Endometrial microvascular endothelial cells (primary cell): Measurements from ENCODE around the gene NOX4. TPM values are rescaled to one million over a fixed set of nuclear protein-coding genes. Genes with fewer than 3 reads are reported as not detected.

Experiments used
- in situ Hi-C: cut with HindIII; loops from 2 replicates; pipeline ENCODE4 v1.10.0; 2017; ENCODE audit warnings: low sequenced_read_pairs, low pct_unique_long_range_greater_than_20kb; ENCODE audit errors: inconsistent ontology term
- total RNA-seq: library from RNA; depleted of rRNA; stranded (reverse); fragments of >200 nt; gene quantifications from one replicate; pipeline ENCODE4 v1.2.3, GENCODE V29; 2015; ENCODE audit errors: inconsistent ontology term

The NOX4 gene
- total RNA-seq = 11.2 TPM

DNA sequence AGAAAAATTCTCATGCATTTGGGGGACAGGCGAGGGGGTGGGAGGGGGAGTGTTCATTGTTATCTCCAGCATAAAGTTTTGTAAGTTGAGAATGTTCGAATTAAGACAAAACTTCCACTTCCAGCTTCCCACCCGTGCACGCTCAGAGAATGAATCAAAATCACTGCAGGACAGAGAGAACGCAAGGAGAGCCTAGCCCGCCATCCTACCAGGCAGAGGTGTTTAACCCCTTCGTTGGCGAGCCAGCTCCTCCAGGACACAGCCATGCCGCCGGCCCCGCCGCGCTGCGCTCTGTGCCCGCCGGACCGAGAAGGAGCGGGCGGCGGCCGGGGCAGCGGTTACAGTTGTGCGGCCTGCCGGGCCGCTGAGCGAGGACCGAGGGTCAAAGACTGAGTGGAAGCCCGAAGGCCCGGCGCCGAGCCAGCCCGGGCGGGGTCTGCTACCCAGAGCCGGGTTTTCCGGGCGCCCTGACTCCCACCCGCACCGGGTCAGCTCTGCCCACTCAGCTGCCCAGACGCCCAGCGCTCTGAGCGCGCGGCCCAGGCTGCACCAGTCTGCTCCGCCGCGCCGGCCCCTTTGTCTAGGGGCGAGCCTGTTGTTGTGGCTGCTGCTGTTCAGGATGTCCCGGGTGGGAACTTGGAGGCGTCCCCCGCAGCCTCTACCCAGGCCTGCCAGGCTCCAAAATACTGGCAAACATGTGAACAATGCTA lies at the start of gene NOX4:
Gene NOX4, minus strand, starts transcription at position 395 of the 710 bp plus-strand sequence. Its CDS starts 129 bp downstream, at position 266.
- in situ Hi-C loops = no loop called here

GRCh38 chr11:89540826-89541225 lies 49.7 kb upstream of the NOX4 start:
- in situ Hi-C loops = no loop called here

DNA sequence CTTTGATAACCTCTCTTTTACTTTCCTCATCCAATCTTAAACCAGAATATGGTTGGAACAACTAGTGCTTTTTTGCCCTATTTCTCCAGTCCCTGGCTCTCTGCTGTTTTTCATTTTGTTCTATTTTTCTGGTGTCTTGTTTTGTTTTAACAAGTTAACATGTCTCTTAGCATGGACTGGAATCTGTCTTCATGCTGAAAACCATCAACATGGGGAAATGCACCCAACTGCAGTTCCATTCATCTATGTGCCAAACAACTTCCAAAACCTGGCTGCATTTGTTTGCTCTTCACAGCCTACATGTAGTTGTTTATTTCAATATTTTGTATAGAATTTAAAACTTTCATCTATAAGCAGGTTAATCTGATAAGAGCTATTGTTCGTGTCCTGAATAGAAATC lies 46.8 kb upstream of the NOX4 start:
- in situ Hi-C loops = no loop called here

- in situ Hi-C loops = no loop called here
These were observed 45.8 kb upstream of the NOX4 start for GRCh38 chr11:89536926-89537325.

DNA sequence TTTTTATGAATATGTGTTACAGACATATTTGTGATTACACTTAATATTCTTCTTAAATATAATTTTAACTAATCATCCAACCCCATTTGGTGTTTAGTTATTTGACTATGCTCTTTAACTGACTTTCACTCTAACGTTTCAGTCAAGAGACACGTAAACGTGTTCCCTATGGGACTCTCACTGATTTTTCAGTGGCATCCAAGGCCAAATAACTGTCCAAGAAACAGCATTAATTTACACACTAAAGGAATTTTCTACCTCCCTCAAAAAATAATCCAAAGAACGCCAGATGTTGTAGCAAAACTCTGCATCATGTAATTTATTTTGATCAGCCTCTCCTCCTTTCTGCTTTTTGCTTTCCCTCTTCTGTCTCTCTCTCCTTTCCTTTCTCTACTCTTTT lies 44.0 kb upstream of the NOX4 start:
- in situ Hi-C loops = no loop called here

DNA sequence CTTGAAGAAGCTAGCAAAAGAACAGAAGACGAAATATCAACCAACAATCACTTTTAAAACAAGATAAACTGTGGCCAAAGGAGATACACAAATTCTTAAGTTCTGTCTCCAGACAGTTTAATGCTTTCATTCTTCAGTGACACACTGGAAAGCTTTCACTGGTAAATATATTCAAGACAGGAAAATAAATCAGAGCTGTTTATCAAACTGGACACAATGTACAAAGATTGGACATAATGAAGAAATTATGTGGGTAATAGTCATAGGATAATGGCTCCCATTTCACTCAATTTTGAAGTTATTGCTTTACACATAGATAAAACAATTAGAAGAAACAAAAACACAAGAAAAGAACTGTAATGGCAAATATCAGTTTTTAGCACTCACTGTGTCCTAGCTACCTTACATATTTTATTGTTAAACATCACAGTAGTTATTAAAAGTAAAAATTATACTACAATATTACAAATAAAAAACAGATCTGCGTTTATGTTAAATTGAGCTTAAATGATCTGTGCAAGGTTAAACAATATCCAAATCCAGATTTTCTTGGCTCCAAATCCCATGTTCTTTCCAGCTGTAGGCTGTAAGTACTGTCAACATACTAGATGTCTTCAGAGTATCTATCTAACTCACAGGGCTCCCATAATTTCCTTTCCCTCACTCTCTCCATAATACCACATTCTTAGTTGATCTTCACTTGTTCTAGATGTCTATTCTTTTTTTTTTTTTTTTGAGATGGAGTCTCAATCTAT lies 38.6 kb upstream of the NOX4 start:
- in situ Hi-C loops = no loop called here

DNA sequence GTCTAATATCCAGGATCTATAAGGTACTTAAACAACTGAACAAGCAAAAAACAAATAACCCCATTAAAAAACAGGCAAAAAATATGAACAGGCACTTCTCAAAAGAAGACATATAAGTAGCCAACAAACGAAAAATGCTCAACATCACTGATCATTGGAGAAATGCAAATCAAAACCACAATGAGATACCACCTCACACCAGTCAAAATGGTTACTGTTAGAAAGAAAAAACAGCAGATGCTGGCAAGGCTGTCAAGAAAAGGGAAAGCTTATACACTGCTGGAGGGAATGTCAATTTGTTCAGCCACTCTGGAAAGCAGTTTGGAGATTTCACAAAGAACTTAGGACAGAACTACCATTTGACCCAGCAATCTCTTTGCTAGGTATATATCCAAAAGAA lies 30.6 kb upstream of the NOX4 start:
- in situ Hi-C loops = no loop called here

GRCh38 chr11:89521294-89521693 lies 30.1 kb upstream of the NOX4 start:
- in situ Hi-C loops = no loop called here

DNA sequence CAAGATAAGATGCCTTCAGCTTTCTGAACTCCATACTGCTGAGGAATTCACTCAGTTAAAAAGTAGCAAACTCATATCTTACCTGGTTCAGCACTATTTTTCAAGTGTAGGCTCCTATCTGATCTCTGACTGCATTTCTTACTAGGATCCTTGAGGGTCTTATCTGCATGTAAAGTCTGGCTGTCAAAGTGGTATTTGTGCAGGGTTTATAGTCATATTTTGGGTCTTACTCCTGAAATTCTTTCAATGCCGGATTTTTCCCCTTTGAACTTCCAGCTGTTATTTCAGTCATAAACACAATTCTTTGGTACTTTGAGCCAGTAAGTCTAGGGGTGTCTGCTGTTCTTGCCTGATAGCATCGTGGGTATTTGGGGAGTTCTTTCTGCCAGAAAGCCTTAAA lies 25.3 kb upstream of the NOX4 start:
- in situ Hi-C loops = no loop called here

GRCh38 chr11:89508544-89508943 lies 17.4 kb upstream of the NOX4 start:
- in situ Hi-C loops = no loop called here

GRCh38 chr11:89504270-89504669 lies 13.1 kb upstream of the NOX4 start:
- in situ Hi-C loops = no loop called here

DNA sequence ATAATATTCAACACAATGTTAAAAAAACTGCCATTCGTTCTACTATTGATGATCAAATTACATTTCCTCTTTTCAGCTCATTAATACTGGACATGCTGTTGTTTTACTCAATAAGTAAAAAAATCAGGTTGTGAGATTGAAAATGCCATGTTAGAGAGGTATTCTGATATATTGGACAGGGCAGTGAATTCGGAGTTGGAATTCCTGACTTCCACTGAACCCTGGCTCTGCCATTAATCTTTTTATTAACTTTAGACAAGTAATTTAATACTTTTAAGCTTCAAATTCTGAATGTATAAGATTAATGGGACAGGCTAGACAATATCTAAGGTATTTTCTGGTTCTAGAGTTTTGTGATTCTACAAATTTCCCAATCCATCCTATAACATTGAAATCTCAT lies 12.2 kb upstream of the NOX4 start:
- in situ Hi-C loops = no loop called here

GRCh38 chr11:89502301-89502700 lies 11.1 kb upstream of the NOX4 start:
- in situ Hi-C loops = no loop called here

GRCh38 chr11:89500336-89500735 lies 9.2 kb upstream of the NOX4 start:
- in situ Hi-C loops = no loop called here

GRCh38 chr11:89498845-89499448 lies 7.8 kb upstream of the NOX4 start:
- in situ Hi-C loops = no loop called here

- in situ Hi-C loops = no loop called here
These were observed 4.8 kb upstream of the NOX4 start for GRCh38 chr11:89495951-89496350.

GRCh38 chr11:89493431-89493830 lies 2.3 kb upstream of the NOX4 start:
- in situ Hi-C loops = no loop called here

DNA sequence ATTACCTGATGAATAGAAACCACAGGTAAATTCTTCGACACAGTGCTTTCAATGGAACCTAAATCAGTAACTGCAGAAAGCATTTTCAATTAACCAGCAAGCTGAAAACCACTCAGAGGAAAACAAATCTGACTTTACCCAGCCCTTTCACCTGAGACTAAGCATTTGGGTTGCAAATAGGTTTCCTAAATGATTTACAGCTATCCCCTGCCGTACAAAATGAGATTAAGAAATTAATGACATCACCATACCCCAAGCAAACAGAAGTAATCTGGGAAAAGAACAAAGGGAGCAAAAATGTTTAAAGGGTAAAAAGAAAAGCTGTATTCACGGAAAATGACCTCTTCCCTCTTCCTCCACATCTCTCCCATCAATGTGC lies 584 bp downstream of the NOX4 start:
- in situ Hi-C loops = no loop called here

DNA sequence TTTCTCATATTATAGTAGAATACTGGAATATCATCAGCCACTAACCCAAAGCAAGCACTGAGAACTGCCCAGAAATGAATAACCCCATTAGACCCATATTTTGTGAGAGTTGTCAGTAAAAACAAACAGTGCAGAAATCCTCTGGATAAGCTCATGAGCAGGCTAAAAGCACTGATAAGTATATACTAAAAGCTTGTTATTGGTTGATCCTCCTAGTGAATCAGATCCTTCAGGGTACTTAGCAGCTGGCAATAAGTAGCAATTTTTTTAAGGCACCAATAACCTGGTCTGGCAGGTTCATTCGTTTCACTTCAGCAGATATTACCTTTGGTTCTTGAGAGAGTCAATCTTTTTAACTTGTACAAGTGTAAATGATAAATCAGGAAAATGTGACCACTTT lies 1.2 kb downstream of the NOX4 start:
- in situ Hi-C loops = no loop called here

DNA sequence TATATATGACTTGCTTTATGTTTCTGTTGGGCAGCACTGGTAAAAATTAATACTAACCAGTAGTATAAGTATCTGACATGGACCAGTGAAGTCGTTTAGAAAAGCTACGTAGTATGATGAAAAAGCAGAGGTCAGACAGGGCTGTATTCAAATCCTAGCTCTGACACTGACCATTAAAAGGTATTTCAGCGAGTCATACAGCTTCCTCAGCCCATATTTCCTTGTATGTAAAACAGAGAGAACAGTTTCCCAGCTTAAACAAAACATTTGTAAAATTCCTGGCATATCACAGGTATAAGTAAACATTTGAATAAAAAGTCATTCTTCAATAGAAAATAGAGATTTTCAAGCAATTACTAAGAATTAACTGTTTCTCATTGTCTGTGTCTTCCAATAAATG lies 4.2 kb downstream of the NOX4 start:
- in situ Hi-C loops = no loop called here
